IPS-18c (cell line): Measurements from ENCODE around the gene LRRC55.
A peak's percentile ranks its signal among the peaks of the same experiment; 100 is the strongest.

Experiments
- H3K4me3 ChIP-seq: 2 replicates; pipeline ENCODE4 v1.7.0; 2013; ENCODE audit warnings: low read depth, mild to moderate bottlenecking, low read length, moderate library complexity; ENCODE audit not compliant: insufficient read depth
- H3K9me3 ChIP-seq: one replicate; pipeline ENCODE4 v1.6.1; 2013; ENCODE audit warnings: mild to moderate bottlenecking, low read length, moderate library complexity; ENCODE audit not compliant: control insufficient read depth, insufficient read depth

The LRRC55 gene, protein sequence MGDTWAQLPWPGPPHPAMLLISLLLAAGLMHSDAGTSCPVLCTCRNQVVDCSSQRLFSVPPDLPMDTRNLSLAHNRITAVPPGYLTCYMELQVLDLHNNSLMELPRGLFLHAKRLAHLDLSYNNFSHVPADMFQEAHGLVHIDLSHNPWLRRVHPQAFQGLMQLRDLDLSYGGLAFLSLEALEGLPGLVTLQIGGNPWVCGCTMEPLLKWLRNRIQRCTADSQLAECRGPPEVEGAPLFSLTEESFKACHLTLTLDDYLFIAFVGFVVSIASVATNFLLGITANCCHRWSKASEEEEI

DNA sequence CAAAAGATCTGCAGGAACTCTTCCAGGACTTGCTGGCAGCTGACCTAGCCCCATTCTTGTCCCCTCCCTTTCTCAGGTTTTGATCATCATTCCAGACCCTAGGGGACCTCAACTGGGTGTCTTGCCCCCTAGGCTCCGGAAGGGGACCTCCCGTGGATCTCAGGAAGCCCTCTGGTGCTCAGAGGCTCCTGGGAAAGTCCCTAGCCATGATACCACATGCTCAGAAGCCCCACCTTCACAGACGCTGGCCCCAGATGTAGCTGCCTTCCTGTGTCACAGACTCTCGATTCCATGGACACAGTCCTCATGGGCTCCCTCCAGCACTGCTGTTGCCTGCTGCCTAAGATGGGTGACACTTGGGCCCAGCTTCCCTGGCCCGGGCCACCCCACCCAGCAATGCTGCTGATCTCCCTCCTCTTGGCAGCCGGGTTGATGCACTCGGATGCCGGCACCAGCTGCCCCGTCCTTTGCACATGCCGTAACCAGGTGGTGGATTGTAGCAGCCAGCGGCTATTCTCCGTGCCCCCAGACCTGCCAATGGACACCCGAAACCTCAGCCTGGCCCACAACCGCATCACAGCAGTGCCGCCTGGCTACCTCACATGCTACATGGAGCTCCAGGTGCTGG lies at the start of gene LRRC55:
Gene LRRC55, plus strand, starts transcription at position 276 of the 628 bp plus-strand sequence. Its CDS starts 70 bp downstream, at position 346.
- no peaks in the 10 kb centered on the region for H3K9me3 ChIP-seq
- peak within 1 kb of the TSS; percentile 64 for H3K4me3 ChIP-seq

DNA sequence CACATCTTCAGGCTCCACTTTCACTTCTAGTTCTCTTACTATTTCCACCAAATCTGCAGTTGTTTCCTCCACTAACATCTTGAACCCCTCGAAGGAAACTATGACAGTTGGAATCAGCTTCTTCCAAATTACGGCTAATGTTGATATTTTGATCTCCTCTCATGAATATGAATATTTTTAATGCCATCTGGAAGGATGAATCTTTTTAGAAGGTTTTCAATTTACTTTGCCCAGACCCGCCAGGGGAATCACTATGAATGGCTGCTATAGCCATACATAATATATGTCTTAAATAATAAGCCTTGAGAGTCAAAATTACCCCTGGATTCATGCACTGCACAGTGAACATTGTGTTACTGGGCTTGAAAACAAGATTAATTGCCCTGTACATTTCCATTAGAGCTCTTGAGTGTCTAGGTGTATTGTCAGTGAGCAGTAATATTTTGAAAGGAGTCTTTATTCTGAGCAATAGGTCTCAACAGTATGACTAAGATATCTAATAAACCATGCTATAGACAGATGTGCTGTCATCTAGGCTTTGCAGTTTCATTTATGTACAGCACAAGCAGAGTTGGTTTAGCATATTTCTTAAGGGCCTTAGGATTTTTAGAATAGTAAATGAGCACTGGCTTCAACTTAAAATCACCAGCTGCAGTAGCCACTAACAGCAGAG lies 48.3 kb upstream of the LRRC55 start:
- no peaks in the 10 kb centered on the region for H3K9me3 ChIP-seq
- no peak overlapping the region for H3K4me3 ChIP-seq

GRCh38 chr11:57134284-57134683 lies 47.5 kb upstream of the LRRC55 start:
- no peak overlapping the region for H3K4me3 ChIP-seq
- no peaks in the 10 kb centered on the region for H3K9me3 ChIP-seq

DNA sequence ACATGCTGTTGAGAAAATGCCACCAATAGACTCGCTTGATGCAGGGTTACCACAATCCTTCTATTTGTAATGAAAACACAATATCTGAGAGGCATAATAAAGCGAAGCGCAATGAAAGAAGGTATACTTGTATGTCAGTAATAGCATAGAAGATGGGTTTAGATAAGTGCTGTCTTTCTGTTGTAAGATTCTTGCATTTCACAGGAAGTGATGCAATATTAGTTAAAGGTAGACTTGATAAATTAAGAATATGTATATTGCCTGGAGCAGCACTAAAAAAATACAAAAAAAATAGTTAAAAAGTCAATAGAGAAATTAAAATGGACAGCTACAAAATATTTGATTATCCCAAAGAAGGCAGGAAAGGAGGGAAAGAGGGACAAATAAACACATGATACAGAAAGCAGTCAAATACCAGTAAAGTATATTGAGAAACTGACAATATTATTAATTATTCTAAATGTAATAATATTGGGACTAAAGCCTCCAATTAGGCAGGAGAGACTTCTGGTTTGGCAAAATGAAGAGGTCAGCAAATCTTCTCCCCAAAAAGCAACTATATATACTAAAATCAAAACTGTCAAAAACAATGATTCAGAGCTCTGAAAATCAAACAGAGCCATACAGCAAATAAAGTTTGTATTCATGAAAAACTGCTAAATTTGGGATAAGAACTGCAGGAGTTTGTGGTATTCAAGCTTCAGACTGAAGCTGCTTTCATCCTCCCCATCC lies 46.6 kb upstream of the LRRC55 start:
- Histone ChIP-seq H3K9me3 (no peaks in the 10 kb centered on the region), H3K4me3 (no peak overlapping the region)

- no peak overlapping the region for H3K4me3 ChIP-seq
- H3K9me3 ChIP-seq = no peaks in the 10 kb centered on the region
Measured at GRCh38 chr11:57140568-57140967, 41.2 kb upstream of the LRRC55 start.

DNA sequence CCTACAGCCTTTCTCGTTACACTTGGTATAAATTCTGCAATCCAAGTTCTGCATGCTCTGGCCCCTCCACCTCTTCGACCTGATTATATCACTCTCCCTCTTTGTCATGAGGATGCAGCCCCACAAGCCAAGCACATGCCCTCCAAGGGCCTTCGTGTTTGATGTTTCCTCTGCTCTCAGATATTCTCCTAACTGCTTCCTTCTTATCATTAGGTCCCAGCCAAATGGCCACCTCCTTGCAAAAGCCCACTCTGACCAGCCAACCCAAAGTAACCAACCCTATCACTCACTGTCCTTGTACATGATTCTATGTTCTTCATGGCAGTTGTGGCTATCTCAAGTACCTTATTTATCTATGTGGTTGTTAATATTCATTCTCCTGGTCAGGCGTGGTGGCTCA lies 38.3 kb upstream of the LRRC55 start:
- Histone ChIP-seq H3K4me3 (no peak overlapping the region), H3K9me3 (no peaks in the 10 kb centered on the region)

DNA sequence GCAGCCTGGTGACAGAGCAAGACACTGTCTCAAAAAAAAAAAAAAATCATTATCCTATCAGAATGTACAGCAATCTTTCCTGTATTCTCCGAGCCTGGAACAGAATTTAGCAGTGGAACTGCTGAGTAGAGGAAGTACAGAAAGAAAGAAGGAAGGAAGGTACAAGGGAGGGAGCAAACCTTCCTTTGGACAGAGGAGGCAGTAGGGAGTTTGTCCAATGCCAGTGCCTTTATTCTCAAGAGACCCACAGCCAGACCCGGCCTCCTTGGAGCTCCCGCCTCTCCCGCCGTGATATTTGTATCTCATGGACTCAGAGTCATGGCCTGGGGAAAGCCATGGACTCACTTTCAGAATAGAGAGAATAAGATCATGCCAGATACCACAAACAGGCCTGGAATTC lies 37.7 kb upstream of the LRRC55 start:
- no peak overlapping the region for H3K4me3 ChIP-seq
- H3K9me3 ChIP-seq = no peaks in the 10 kb centered on the region

DNA sequence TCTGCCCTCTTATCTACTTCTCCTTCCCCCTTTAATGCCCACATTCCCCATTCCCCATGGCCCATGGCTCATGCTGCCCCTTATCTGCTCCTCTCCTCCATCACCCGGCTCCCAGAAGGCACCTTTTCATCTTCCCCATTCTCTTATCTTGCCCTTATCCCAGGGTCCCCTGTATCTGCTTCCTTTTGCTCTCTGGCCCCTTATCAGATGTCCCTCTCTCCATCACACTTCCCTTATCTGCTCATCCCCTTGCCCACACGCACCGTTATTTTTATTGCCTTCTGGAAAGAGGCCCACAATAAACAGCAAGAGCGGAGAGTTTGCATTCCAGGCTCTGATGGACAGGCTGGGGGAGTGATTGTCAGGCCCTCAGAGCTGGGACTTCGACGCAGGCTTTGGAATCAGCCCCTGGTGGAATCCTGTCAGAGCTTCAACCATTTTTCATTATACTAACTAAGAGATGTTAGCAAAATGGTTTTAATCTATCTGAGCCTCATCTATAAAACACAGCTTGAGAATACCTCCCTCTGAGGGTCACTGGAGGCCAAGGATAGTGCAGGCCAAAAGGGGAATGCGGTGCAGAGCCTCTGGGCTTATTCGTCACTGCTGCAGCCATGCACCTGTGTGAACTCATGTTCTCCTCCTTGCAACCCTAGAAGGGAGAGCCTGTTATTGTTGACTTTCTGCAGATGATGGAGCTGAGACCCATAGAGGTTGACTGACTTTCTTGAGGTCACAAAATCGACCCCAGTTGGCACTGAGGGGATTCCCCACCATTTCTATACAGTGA lies 37.0 kb upstream of the LRRC55 start:
- Histone ChIP-seq H3K9me3 (no peaks in the 10 kb centered on the region), H3K4me3 (no peak overlapping the region)

DNA sequence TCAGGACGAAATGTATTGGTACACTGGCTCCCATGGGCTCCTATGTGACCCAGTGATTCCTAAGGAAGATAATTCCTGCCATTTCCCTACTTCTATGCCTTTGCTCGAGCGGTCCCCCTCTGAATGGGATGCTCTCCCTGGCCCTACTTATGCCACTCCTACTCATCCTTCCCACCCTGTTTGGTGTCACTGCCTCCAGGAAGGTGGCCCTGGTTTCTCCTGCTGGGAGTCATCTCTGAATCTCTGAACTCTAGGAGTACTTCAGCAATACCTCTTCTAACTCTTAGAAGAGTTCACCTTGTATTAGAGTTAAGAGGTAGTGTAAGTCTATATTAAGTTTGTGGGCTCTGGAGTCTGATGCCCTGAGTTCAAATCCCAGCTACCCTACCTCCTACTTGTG lies 35.5 kb upstream of the LRRC55 start:
- no peaks in the 10 kb centered on the region for H3K9me3 ChIP-seq
- H3K4me3 ChIP-seq = no peak overlapping the region

GRCh38 chr11:57148621-57149020 lies 33.1 kb upstream of the LRRC55 start:
- H3K4me3 ChIP-seq = no peak overlapping the region
- H3K9me3 ChIP-seq = no peaks in the 10 kb centered on the region

DNA sequence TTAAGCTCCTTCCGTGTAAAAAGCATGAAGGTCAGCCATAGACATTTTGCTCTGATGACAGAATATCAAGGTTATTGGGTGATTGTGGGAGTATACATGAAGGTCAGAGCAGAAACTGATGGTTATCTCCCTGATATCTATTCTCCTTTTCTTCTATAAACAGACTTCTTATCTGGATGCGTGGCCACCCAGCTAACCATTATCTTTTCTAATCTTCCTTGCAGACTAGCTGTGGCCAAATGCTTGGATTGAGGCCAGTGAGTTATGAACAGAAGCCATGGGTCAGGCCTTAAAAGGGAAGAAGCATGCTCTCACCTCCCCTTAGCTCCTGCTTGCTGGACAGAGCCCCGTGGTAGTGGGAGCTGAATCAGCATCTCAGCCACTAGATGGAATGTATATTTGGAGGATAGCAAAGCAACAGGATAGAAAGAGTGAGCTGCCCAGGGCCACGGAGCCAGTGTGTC lies 31.3 kb upstream of the LRRC55 start:
- no peaks in the 10 kb centered on the region for H3K9me3 ChIP-seq
- no peak overlapping the region for H3K4me3 ChIP-seq

DNA sequence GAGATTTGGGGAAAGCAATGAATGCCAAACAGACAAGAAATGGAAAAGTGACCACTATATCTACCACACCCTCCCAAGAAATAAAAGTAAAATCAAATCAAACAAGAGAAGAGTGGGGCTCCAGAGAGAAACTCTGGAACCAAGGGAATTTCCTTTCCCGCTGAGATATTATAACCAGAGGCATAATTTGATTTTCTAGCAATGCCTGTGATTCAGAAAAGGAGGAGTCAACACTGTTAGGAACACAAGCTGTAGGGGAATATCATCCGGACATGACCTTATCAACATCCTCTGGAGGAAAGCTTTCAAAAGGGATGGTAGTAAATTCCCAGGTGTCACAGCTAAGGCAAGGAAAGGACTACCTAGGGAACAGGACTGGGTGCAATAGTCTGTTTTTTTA lies 29.6 kb upstream of the LRRC55 start:
- Histone ChIP-seq H3K9me3 (no peaks in the 10 kb centered on the region), H3K4me3 (no peak overlapping the region)

- H3K4me3 ChIP-seq = no peak overlapping the region
- no peaks in the 10 kb centered on the region for H3K9me3 ChIP-seq
Measured at GRCh38 chr11:57153448-57153847, 28.3 kb upstream of the LRRC55 start.

- no peaks in the 10 kb centered on the region for H3K9me3 ChIP-seq
- no peak overlapping the region for H3K4me3 ChIP-seq
Measured at GRCh38 chr11:57154739-57155138, 27.0 kb upstream of the LRRC55 start.

GRCh38 chr11:57155400-57155799 lies 26.4 kb upstream of the LRRC55 start:
- no peak overlapping the region for H3K4me3 ChIP-seq
- no peaks in the 10 kb centered on the region for H3K9me3 ChIP-seq

- no peak overlapping the region for H3K4me3 ChIP-seq
- no peaks in the 10 kb centered on the region for H3K9me3 ChIP-seq
Measured at GRCh38 chr11:57155838-57156607, 25.7 kb upstream of the LRRC55 start.
